Stimulated activated naive CD4-positive, alpha-beta T cell (primary cell): ENCODE results near the gene TRIM45.
"Not testable (repeated sequence)": the region's sequence is repeated elsewhere in the genome, so short reads cannot be mapped to it uniquely, and the experiment has no call there.

Source experiments
- DNase-seq, 6 experiments: peaks; one replicate each; lab custom pipeline; 2025; lab: John Stamatoyannopoulos, UW

TRIM45 gene, protein sequence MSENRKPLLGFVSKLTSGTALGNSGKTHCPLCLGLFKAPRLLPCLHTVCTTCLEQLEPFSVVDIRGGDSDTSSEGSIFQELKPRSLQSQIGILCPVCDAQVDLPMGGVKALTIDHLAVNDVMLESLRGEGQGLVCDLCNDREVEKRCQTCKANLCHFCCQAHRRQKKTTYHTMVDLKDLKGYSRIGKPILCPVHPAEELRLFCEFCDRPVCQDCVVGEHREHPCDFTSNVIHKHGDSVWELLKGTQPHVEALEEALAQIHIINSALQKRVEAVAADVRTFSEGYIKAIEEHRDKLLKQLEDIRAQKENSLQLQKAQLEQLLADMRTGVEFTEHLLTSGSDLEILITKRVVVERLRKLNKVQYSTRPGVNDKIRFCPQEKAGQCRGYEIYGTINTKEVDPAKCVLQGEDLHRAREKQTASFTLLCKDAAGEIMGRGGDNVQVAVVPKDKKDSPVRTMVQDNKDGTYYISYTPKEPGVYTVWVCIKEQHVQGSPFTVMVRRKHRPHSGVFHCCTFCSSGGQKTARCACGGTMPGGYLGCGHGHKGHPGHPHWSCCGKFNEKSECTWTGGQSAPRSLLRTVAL

GRCh38 chr1:117121589-117122329, at the start of gene TRIM45:
TSS of gene TRIM45 (minus strand) at chr1:117121749. CDS start at chr1:117121201, 548 bp downstream.
- DNase-seq = peak; percentile 61 to 75 (median 71)

DNA sequence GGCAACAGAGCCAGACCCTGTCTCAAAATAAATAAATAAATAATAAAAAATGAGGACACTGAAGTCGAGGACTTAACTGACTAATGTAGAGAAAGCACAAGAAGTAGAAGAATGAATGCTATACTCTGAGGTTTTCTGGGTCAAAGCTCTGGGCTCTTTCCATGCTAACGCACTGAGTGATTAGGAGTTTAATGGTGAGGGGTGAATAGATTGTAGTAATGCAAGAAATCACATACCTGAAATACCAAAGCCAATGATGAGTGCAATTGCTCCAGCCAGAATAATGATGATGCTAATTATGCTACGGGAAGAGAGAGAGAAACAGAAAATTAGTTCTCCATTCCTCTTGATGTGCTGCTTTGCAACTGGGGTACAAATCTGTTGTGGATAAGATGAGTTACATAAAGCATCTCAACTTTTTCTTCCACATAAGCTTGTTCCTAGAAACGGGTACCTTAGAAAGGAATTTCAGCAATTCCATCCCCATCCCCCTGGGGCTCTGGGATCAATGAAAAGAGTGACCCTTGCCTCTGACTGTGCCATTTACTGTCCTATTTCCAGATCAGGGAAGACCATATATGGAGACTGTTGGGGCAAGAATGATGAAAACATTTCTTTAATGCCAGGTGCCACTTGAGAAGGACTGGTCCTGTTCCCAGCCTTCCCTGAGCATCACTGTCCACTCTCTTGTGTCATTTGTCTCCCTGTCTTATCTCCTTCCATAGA, 48.5 kb upstream of the TRIM45 start:
- DNase-seq = no peak

DNA sequence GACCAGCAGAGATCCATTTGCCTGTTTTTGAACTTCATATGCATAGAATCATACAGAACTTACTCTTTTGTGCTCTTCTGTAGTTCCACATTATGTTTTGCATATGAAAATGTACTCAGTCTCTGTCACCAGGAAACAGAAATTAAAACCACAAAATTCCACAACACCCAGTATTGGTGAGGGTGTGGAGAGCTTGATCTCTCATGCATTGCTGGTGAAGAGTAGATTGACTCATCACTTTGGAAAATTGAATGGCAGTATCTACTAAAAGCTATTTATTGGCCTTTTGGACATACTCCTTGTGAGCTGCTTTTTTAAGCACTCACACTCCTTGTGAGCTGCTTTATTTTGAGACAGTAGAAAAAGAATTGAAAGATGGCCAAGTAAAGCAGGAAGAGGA, 45.9 kb upstream of the TRIM45 start:
- DNase-seq = no peak

DNA sequence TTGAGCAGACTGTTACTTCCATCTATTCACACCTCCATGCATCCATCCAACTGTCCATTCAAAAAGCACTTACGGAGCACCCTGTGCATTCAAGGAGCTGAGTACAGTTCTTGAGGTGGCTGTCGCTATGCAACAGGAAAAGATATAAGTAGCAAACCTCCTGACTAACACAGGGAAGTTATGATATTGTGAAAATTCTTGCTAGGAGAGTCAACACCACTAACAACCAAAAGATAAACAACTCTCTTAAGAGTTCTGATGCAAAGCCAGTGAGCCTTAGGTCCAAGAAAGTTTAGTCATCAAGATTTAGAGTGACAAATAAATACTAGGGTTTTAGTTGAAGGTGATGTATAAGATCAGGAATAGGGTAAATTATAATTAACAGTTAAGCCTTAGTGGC, 44.5 kb upstream of the TRIM45 start:
- no peak for DNase-seq

- DNase-seq = no peak
Measured at GRCh38 chr1:117164209-117164608, 42.7 kb upstream of the TRIM45 start.

DNA sequence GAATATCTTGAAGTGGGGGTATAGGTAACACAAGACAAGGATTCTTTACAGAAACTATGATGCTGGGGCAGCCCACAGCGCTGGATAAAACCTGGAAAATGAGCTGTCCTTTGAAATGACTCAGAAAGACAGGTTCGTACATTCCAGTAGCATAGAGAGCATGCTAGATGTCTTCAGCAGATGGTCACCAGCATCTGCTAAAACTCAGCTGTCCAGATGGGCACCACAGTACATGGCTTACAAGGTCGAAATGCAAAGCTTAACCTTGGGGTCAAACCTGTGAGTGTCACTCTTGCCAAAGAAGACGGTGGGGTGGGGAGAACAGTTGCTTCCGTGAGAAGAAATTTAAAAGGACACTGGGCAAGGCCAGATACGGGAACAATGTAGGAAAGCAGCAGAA, 41.3 kb upstream of the TRIM45 start:
- no peak for DNase-seq

GRCh38 chr1:117161887-117162286, 40.3 kb upstream of the TRIM45 start:
- DNase-seq = no peak

DNA sequence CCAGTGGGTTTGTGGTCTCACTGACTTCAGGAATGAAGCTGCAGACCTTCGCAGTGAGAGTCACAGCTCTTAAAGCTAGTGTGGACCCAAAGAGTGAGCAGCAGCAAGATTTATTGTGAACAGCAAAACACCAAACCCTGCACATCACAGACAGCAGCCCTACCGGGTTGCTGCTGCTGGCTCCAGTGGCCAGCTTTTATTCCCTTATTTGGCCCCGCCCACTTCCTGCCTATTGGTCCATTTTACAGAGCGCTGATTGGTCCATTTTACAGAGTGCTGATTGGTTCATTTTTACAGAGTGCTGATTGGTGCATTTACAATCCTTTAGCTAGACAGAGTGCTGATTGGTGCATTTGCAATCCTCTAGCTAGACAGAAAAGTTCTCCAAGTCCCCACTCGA, 29.8 kb upstream of the TRIM45 start:
- DNase-seq = not testable (repeated sequence)

DNA sequence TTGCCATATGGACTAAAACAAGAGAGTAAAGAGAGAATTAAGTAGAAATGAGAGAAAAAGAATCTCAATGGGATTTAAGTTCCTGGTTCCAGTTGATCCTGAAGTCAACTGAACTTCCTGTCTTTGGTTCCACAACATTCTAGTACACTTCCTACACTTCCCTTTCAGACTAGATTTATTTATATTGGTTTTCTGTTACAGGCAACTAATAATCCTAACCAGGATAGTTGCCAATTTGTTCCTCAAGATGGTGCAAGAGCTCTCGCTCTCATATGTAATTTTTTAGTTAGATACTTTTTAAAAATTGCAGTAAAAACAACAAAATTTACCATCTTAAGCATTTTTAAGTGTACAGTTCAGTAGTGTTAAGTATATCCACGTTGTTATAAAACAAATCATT, 28.8 kb upstream of the TRIM45 start:
- DNase-seq = no peak

DNA sequence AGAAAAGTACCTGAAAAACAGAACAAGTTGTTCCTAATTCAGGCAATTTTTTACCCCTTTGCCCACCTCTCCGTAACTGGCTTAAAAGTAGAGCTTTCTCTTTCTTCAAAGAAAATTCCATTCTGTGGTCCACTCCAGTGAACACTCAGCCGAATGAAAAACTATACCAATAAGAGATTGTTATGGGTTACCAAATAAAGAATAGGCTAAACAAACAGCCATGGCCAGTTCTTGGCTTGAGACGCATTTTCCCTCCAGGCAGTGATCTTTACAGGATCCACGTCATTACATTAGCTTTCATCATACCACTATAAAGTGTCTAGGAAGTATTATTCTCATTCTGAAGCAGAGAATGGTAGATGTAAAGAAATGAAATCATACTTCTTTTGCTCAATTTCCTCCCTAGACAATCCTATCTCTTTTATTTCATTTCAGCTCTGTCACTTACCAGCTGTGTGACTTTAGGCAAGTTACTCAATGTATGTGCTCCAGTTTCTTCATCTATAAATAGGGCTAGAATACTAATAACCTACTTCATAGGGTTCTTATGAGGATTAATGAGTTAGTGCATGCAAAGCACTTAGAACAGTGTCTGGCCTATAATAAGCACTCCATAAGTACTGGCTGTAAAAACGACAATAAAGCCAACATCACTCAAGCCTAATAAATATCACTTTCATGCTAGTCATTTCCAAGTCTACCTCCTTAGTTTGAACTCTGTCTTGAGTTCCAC, 26.5 kb upstream of the TRIM45 start:
- no peak for DNase-seq

GRCh38 chr1:117147341-117147831, 25.8 kb upstream of the TRIM45 start:
- DNase-seq = no peak

GRCh38 chr1:117146575-117147340, 25.2 kb upstream of the TRIM45 start:
- DNase-seq = no peak

DNA sequence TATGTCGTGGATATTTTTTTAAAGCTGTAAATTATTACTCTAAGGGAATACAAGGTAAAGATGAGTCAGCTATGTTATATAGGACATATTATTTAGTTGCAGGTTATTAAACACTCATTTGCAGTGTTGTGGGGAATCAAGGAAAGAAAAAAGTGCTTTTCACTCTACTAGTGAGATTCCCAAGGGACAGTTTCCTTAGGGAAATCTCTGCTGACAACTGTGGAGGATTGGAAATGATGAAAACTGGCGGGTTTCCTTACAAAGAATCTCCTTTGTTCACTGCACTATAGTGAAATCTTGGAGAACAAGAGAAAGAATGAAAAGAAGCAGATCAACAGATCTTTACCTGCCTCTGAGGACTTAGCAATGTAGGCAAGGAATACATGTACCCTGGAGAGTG, 24.5 kb upstream of the TRIM45 start:
- no peak for DNase-seq

DNA sequence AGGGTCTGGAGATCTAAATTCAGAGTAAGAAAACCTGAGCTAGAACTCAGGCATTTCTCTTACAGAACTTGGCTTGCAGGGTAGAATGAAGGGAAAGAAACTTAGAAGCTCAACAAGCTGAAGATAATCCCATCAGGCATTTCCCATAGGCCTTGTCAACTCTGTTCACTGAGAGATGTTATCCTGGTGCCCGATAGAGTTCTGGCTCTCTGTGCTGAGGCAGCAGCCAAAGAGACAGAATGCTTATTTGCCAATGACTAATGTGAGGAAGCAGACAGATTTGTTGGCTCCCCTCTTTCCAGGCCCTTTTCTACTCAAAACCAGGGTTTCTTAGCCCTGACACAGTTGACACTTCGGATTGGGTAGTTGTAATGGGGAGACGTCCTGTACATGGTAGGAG, 22.3 kb upstream of the TRIM45 start:
- DNase-seq = no peak

- no peak for DNase-seq
Measured at GRCh38 chr1:117143172-117143571, 21.6 kb upstream of the TRIM45 start.

DNA sequence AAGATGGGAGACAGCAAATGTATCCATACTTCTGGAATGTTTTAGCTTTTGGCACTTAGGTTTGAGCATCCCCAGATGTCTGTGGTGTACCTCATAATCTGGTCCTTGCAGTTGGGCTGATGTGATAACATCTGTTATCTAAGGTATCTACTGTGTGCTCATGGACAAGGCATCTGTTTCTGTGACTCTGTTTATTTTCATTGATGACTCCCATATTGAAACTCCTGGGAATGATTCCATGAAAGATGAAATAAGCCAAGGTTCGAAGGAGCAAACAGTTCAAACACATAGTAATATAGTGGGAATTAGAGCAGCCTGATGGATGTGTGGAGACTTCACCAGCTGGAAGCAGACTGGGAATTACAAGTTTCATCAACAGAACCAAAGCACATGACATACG, 20.7 kb upstream of the TRIM45 start:
- DNase-seq = no peak

- no peak for DNase-seq
Measured at GRCh38 chr1:117138561-117138960, 17.0 kb upstream of the TRIM45 start.

- DNase-seq = no peak
Measured at GRCh38 chr1:117138106-117138505, 16.6 kb upstream of the TRIM45 start.

GRCh38 chr1:117137281-117137855, 15.8 kb upstream of the TRIM45 start:
- no peak for DNase-seq

- DNase-seq = no peak
Measured at GRCh38 chr1:117136749-117137148, 15.2 kb upstream of the TRIM45 start.
